UCSD-AML1 (cell line): Measurements from ENCODE around the gene AOPEP.
"Not testable (repeated sequence)": the region's sequence is repeated elsewhere in the genome, so short reads cannot be mapped to it uniquely, and the experiment has no call there.

Experiments used
- DNase-seq: peaks from one replicate; lab custom pipeline; 2025; ENCODE audit not compliant: unreplicated experiment; lab: John Stamatoyannopoulos, UW

The AOPEP gene

GRCh38 chr9:94865582-94866452 is 139.3 kb downstream of the AOPEP start:
- no peak for DNase-seq

- DNase-seq: no peak
Measured at GRCh38 chr9:94866770-94867169, 140.3 kb downstream of the AOPEP start.

- DNase-seq: no peak
Measured at GRCh38 chr9:94867281-94867841, 140.9 kb downstream of the AOPEP start.

GRCh38 chr9:94867842-94868312 is 141.4 kb downstream of the AOPEP start:
- no peak for DNase-seq

GRCh38 chr9:94868464-94868863 is 142.0 kb downstream of the AOPEP start:
- no peak for DNase-seq

GRCh38 chr9:94869415-94869843 is 142.9 kb downstream of the AOPEP start:
- DNase-seq: no peak

GRCh38 chr9:94870465-94870792 is 143.9 kb downstream of the AOPEP start:
- no peak for DNase-seq

- DNase-seq: no peak
Measured at GRCh38 chr9:94870793-94871558, 144.5 kb downstream of the AOPEP start.

GRCh38 chr9:94872083-94872833 is 145.8 kb downstream of the AOPEP start:
- no peak for DNase-seq

- DNase-seq: no peak
Measured at GRCh38 chr9:94872891-94873511, 146.5 kb downstream of the AOPEP start.

- no peak for DNase-seq
Measured at GRCh38 chr9:94874316-94874715, 147.8 kb downstream of the AOPEP start.

- no peak for DNase-seq
Measured at GRCh38 chr9:94875300-94876020, 149.0 kb downstream of the AOPEP start.

GRCh38 chr9:94878804-94879203 is 152.3 kb downstream of the AOPEP start:
- DNase-seq: not testable (repeated sequence)

- DNase-seq: no peak
Measured at GRCh38 chr9:94879230-94879629, 152.7 kb downstream of the AOPEP start.

- DNase-seq: no peak
Measured at GRCh38 chr9:94881023-94881422, 154.5 kb downstream of the AOPEP start.

- no peak for DNase-seq
Measured at GRCh38 chr9:94881454-94881853, 155.0 kb downstream of the AOPEP start.

- DNase-seq: no peak
Measured at GRCh38 chr9:94881940-94882339, 155.4 kb downstream of the AOPEP start.

GRCh38 chr9:94882966-94883641 is 156.6 kb downstream of the AOPEP start:
- DNase-seq: no peak

GRCh38 chr9:94885854-94886447 is 159.5 kb downstream of the AOPEP start:
- DNase-seq: no peak
